Chondrocyte (in vitro differentiated cells): ENCODE results near the gene SH3BGRL3. TPM values are rescaled to one million over a fixed set of nuclear protein-coding genes. Genes with fewer than 3 reads are reported as not detected.

ENCODE experiments used
- DNase-seq: peaks from one replicate; pipeline ENCODE4 v3.0.0; 2021; ENCODE audit warnings: mixed read lengths, low spot score
- H3K27ac Mint-ChIP-seq: one replicate; pipeline ENCODE4 v1.8.0; 2021; ENCODE audit warnings: mild to moderate bottlenecking, moderate library complexity, mixed read lengths; ENCODE audit not compliant: unreplicated experiment
- H3K27me3 Mint-ChIP-seq: 2 replicates; pipeline ENCODE4 v1.8.0; 2021; ENCODE audit warnings: low read depth, mixed read lengths
- H3K36me3 Mint-ChIP-seq: 2 replicates; pipeline ENCODE4 v1.8.0; 2021; ENCODE audit warnings: low read depth, mixed read lengths
- H3K4me1 Mint-ChIP-seq: 2 replicates; pipeline ENCODE4 v1.8.0; 2021; ENCODE audit warnings: low read depth, mild to moderate bottlenecking, mixed read lengths
- H3K4me3 Mint-ChIP-seq: one replicate; pipeline ENCODE4 v1.8.0; 2021; ENCODE audit warnings: mild to moderate bottlenecking, moderate library complexity, mixed read lengths; ENCODE audit not compliant: unreplicated experiment
- H3K9me3 Mint-ChIP-seq: 2 replicates; pipeline ENCODE4 v1.8.0; 2021; ENCODE audit warnings: low read depth, mixed read lengths
- CTCF ChIP-seq: fragments of 200-600 bp; sonication (generic); IDR thresholded peaks from 2 replicates; pipeline ENCODE4 v1.5.0; 2021; ENCODE audit warnings: antibody characterized with exemption, mild to moderate bottlenecking, moderate library complexity
- total RNA-seq: library from RNA; stranded (reverse); gene quantifications from 3 replicates; pipeline ENCODE4 v1.2.1, GENCODE V29; 2021

Gene SH3BGRL3
- total RNA-seq, 1 donor from 2014 or later, result 162 TPM

GRCh38 chr1:26259005-26259404 is 20.9 kb upstream of the SH3BGRL3 start:
- DNase-seq, result no peak
- Mint-ChIP-seq H3K4me1 (peaks cover 10% of the 10 kb centered on the region), H3K4me3 (no peak overlapping the region), H3K27ac (no peak overlapping the region), H3K36me3 (peaks cover 40% of the 10 kb centered on the region), H3K27me3 (no peaks in the 10 kb centered on the region), H3K9me3 (no peaks in the 10 kb centered on the region)
- no peak for TF ChIP-seq CTCF

GRCh38 chr1:26259578-26259977 is 20.3 kb upstream of the SH3BGRL3 start:
- Mint-ChIP-seq H3K9me3 (no peaks in the 10 kb centered on the region), H3K27me3 (no peaks in the 10 kb centered on the region), H3K36me3 (peaks cover 42% of the 10 kb centered on the region), H3K27ac (no peak overlapping the region), H3K4me3 (no peak overlapping the region), H3K4me1 (peaks cover 4% of the 10 kb centered on the region)
- no peak for DNase-seq
- TF ChIP-seq CTCF, result no peak

- DNase-seq, result no peak
- H3K4me1 Mint-ChIP-seq, result no peaks in the 10 kb centered on the region
- no peak overlapping the region for H3K4me3 Mint-ChIP-seq
- H3K9me3 Mint-ChIP-seq, result no peaks in the 10 kb centered on the region
- H3K36me3 Mint-ChIP-seq, result peaks cover 36% of the 10 kb centered on the region
- no peak overlapping the region for H3K27ac Mint-ChIP-seq
- no peak for TF ChIP-seq CTCF
- no peaks in the 10 kb centered on the region for H3K27me3 Mint-ChIP-seq
Observed at GRCh38 chr1:26263212-26263611, 16.7 kb upstream of the SH3BGRL3 start.

- Mint-ChIP-seq H3K27me3 (no peaks in the 10 kb centered on the region), H3K36me3 (peaks cover 41% of the 10 kb centered on the region), H3K9me3 (peaks cover 7% of the 10 kb centered on the region), H3K4me1 (no peaks in the 10 kb centered on the region), H3K4me3 (no peak overlapping the region), H3K27ac (no peak overlapping the region)
- TF ChIP-seq CTCF, result no peak
- no peak for DNase-seq
Observed at GRCh38 chr1:26265405-26265804, 14.5 kb upstream of the SH3BGRL3 start.

GRCh38 chr1:26268290-26269197 is 11.3 kb upstream of the SH3BGRL3 start:
- Mint-ChIP-seq H3K4me3 (no peak overlapping the region), H3K4me1 (no peaks in the 10 kb centered on the region), H3K36me3 (peaks cover 33% of the 10 kb centered on the region), H3K27me3 (no peaks in the 10 kb centered on the region), H3K9me3 (peaks cover 7% of the 10 kb centered on the region), H3K27ac (no peak overlapping the region)
- no peak for TF ChIP-seq CTCF
- DNase-seq, result no peak
